ENCODE measurements around the gene MAN1C1. TPM values are rescaled to one million over a fixed set of nuclear protein-coding genes. Genes with fewer than 3 reads are reported as not detected.

The MAN1C1 gene
- total and polyA plus RNA-seq, 2 donors (not counting 1 experiment from before 2014, with no cell fraction given) = 0.31 to 0.89 TPM

DNA sequence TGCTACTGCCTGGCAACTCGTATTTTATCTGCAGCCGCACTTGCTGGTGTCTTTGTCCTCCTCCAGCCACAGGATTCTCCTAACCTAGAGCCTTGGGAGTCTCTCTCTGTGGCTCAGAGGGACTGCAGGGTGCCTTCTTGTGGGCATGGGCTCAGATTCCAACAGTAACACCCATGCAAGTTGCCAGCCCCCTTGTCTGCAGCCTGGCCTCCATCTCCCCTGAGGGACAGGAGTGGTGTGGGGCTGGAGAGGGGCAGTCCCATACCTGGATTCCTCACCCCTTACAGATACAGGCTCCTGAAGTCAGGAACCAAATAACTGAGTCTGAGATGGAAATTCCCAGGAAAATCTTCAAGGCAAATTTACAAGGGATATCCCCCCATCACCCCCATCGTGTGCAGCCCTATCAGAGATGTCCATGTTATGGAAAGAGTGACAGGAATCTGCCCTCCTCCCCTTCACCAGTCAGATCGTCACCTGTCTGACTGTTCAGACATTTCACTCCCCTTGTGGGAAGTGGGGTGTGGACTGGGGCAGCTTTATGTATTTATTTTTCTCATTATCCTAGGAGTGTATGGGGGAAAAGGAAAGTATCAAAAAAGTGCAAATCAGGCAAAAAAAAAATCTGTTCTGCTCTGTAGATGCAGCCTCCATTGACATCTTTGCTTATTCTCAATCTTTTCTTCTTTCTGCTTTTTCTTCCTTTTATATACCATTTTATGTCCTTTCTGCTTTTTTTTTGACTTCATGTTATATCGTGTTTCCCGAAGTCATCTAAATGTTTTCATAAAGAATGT, 70.8 kb downstream of the MAN1C1 start:
- no peaks in the 10 kb centered on the region for H3K4me1 Mint-ChIP-seq
- H3K79me2 ChIP-seq (ENCODE audit: control insufficient read depth, insufficient read depth, low read length) = no peaks in the 10 kb centered on the region
- POLR2A ChIA-PET = no interaction called here

More for the DNA sequence above, 70.8 kb downstream of the MAN1C1 start:
- Histone ChIP-seq H3K4me2 (replicated peaks; ENCODE audit: low read depth, low read length, poor library complexity, severe bottlenecking) (no peak overlapping the region), H3K27me3 (replicated peaks in 1 of 4; ENCODE audit: control extremely low read depth in 1 of 4, control insufficient read depth in 3 of 4, insufficient read depth in 4 of 4, low read length in 3 of 4) (peaks cover 0 to 4% (median 0%) of the 10 kb centered on the region in 4 experiments), H2AFZ (ENCODE audit: insufficient read depth, low read depth, low read length, poor library complexity, severe bottlenecking) (no peak overlapping the region), H3K36me3 (replicated peaks in 1 of 2; ENCODE audit: control extremely low read depth in 1 of 2, control insufficient read depth in 1 of 2, extremely low read depth in 1 of 2, insufficient read depth in 2 of 2, low read length in 1 of 2) (no peaks in the 10 kb centered on the region), H4K20me1 (ENCODE audit: control insufficient read depth, insufficient read depth, low read length, poor library complexity, severe bottlenecking) (no peaks in the 10 kb centered on the region), H3K9ac (ENCODE audit: low read length) (no peak overlapping the region), H3K9me3 (ENCODE audit: control extremely low read depth in 1 of 3, control insufficient read depth in 2 of 3, insufficient read depth in 1 of 3, low read length in 2 of 3) (no peaks in the 10 kb centered on the region), H3K4me3 (ENCODE audit: control extremely low read depth in 1 of 5, extremely low read depth in 1 of 5, insufficient read depth in 1 of 5, low read depth in 2 of 5, low read length in 4 of 5) (no peak overlapping the region), H3K27ac (ENCODE audit: low read length in 2 of 2) (no peak overlapping the region), H3K4me1 (ENCODE audit: control insufficient read depth in 2 of 2, insufficient read depth in 2 of 2, low read length in 2 of 2) (no peaks in the 10 kb centered on the region)
- no peak overlapping the region for H3K27ac Mint-ChIP-seq
- DNase-seq (no peak), ATAC-seq (ENCODE audit: low read depth) (no peak)
- CTCF ChIA-PET = no interaction called here
- intact Hi-C loops (cut with micrococcal nuclease) = no loop called here
- WGBS (ENCODE audit: insufficient coverage) = 87% methylated on average over 2 of the region's 6 CpGs
- H3K4me3 Mint-ChIP-seq = no peak overlapping the region
- peaks cover 13% of the 10 kb centered on the region for H3K27me3 Mint-ChIP-seq
- no peaks in the 10 kb centered on the region for H3K9me3 Mint-ChIP-seq (ENCODE audit: insufficient read depth)
- TF ChIP-seq, protein P1, sequence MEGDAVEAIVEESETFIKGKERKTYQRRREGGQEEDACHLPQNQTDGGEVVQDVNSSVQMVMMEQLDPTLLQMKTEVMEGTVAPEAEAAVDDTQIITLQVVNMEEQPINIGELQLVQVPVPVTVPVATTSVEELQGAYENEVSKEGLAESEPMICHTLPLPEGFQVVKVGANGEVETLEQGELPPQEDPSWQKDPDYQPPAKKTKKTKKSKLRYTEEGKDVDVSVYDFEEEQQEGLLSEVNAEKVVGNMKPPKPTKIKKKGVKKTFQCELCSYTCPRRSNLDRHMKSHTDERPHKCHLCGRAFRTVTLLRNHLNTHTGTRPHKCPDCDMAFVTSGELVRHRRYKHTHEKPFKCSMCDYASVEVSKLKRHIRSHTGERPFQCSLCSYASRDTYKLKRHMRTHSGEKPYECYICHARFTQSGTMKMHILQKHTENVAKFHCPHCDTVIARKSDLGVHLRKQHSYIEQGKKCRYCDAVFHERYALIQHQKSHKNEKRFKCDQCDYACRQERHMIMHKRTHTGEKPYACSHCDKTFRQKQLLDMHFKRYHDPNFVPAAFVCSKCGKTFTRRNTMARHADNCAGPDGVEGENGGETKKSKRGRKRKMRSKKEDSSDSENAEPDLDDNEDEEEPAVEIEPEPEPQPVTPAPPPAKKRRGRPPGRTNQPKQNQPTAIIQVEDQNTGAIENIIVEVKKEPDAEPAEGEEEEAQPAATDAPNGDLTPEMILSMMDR (IDR thresholded peaks at IDR 0.05) = no peak
- no peak for TF ChIP-seq EZH2 (IDR thresholded peaks at IDR 0.05; ENCODE audit: borderline replicate concordance, insufficient read depth, low read depth, low read length, poor library complexity, severe bottlenecking)
